Hepatocyte (in vitro differentiated cells): ENCODE data around the gene MYO1B. TPM values are rescaled to one million over a fixed set of nuclear protein-coding genes. Genes with fewer than 3 reads are reported as not detected.

Experiments used
- DNase-seq: peaks from one replicate; pipeline ENCODE4 v3.0.0-alpha.2; 2016; ENCODE audit warnings: low spot score
- H2AFZ ChIP-seq: fragments of 200-600 bp; sonication (generic); 2 replicates; pipeline ENCODE4 v1.6.0; 2016; ENCODE audit warnings: antibody characterized with exemption, mild to moderate bottlenecking
- H3K27ac ChIP-seq: fragments of 200-600 bp; sonication (generic); 2 replicates; pipeline ENCODE4 v1.5.1; 2016; ENCODE audit warnings: mild to moderate bottlenecking
- H3K27me3 ChIP-seq: fragments of 200-600 bp; sonication (generic); 2 replicates; pipeline ENCODE4 v1.6.1; 2016
- H3K36me3 ChIP-seq: fragments of 200-600 bp; sonication (generic); replicated peaks from 2 replicates; pipeline ENCODE4 v1.5.1; 2016; ENCODE audit warnings: low read depth; ENCODE audit not compliant: insufficient read depth
- H3K4me1 ChIP-seq: fragments of 200-600 bp; sonication (generic); 2 replicates; pipeline ENCODE4 v1.5.1; 2016; ENCODE audit warnings: mild to moderate bottlenecking, moderate library complexity; ENCODE audit not compliant: insufficient read depth
- H3K4me2 ChIP-seq: fragments of 200-600 bp; sonication (generic); 2 replicates; pipeline ENCODE4 v1.6.0; 2016
- H3K4me3 ChIP-seq: fragments of 200-600 bp; sonication (generic); 2 replicates; pipeline ENCODE4 v1.5.1; 2016; ENCODE audit warnings: mild to moderate bottlenecking
- H3K79me2 ChIP-seq: fragments of 200-600 bp; sonication (generic); 2 replicates; pipeline ENCODE4 v1.6.0; 2017; ENCODE audit warnings: mild to moderate bottlenecking
- H3K9me2 ChIP-seq: fragments of 200-600 bp; sonication (generic); replicated peaks from 2 replicates; pipeline ENCODE4 v1.6.0; 2017; ENCODE audit warnings: mild to moderate bottlenecking; ENCODE audit not compliant: insufficient read depth
- H3K9me3 ChIP-seq: fragments of 200-600 bp; sonication (generic); 2 replicates; pipeline ENCODE4 v1.5.1; 2016; ENCODE audit warnings: low read depth, mild to moderate bottlenecking
- H4K20me1 ChIP-seq: fragments of 200-600 bp; sonication (generic); 2 replicates; pipeline ENCODE4 v1.6.0; 2016; ENCODE audit warnings: mild to moderate bottlenecking; ENCODE audit not compliant: insufficient read depth, poor library complexity, severe bottlenecking
- CTCF ChIP-seq: fragments of 200-600 bp; sonication (generic); IDR thresholded peaks from 2 replicates; pipeline ENCODE4 v1.5.1; 2016; ENCODE audit warnings: antibody characterized with exemption, mild to moderate bottlenecking; ENCODE audit not compliant: poor library complexity
- EZH2 ChIP-seq: fragments of 200-600 bp; sonication (generic); IDR thresholded peaks from 2 replicates; pipeline ENCODE4 v1.6.1; 2016; ENCODE audit warnings: antibody characterized with exemption, mild to moderate bottlenecking, borderline replicate concordance
- EZH2phosphoT487 ChIP-seq: fragments of 200-600 bp; sonication (generic); IDR thresholded peaks from one replicate; pipeline ENCODE4 v1.6.1; 2018; ENCODE audit warnings: antibody characterized with exemption, mild to moderate bottlenecking, low read depth, moderate library complexity; ENCODE audit not compliant: unreplicated experiment, severe bottlenecking
- WGBS: methylation state at CpG from one replicate; pipeline ENCODE4 v1.1.6; 2016; ENCODE audit warnings: low lambda C conversion rate; ENCODE audit errors: missing lambda C conversion rate; 5-methylcytosine and 5-hydroxymethylcytosine counted together
- polyA plus RNA-seq: library from polyadenylated mRNA; unstranded; fragments of >200 nt; fragmentation: Nextera tagmentation; extraction: Ambion mirVana; gene quantifications from 2 replicates; pipeline ENCODE4 v1.2.1, GENCODE V29; 2016
- total RNA-seq: library from RNA; depleted of rRNA; stranded (reverse); fragments of >200 nt; gene quantifications from 2 replicates; pipeline ENCODE4 v1.2.3, GENCODE V29; 2014

The MYO1B gene
- total and polyA plus RNA-seq, 2 experiments from 2014 or later = 43.4 to 91.6 TPM

- Histone ChIP-seq H3K9me3 (no peaks in the 10 kb centered on the region), H3K4me3 (no peak overlapping the region), H3K9me2 (no peaks in the 10 kb centered on the region), H3K27ac (no peak overlapping the region), H3K4me2 (no peak overlapping the region), H3K36me3 (no peaks in the 10 kb centered on the region), H4K20me1 (no peaks in the 10 kb centered on the region), H3K4me1 (peaks cover 26% of the 10 kb centered on the region), H2AFZ (no peak overlapping the region), H3K27me3 (no peaks in the 10 kb centered on the region), H3K79me2 (peaks cover 60% of the 10 kb centered on the region)
- TF ChIP-seq EZH2phosphoT487 = no peak
- no peak for TF ChIP-seq EZH2
- TF ChIP-seq CTCF = no peak
- no peak for DNase-seq
- WGBS = 94% methylated on average over 6 of the region's 6 CpGs
Measured at GRCh38 chr2:191314697-191315364, 69.6 kb downstream of the MYO1B start.

- Histone ChIP-seq H2AFZ (no peak overlapping the region), H3K9me2 (no peaks in the 10 kb centered on the region), H3K4me2 (no peak overlapping the region), H3K4me3 (no peak overlapping the region), H3K9me3 (no peaks in the 10 kb centered on the region), H3K27me3 (no peaks in the 10 kb centered on the region), H3K27ac (no peak overlapping the region), H3K79me2 (peaks cover 60% of the 10 kb centered on the region), H3K36me3 (no peaks in the 10 kb centered on the region), H3K4me1 (peaks cover 28% of the 10 kb centered on the region), H4K20me1 (no peaks in the 10 kb centered on the region)
- DNase-seq = no peak
- TF ChIP-seq EZH2 (no peak), CTCF (no peak), EZH2phosphoT487 (no peak)
Measured at GRCh38 chr2:191315365-191315752, 70.2 kb downstream of the MYO1B start.

GRCh38 chr2:191316246-191316994 lies 71.2 kb downstream of the MYO1B start:
- Histone ChIP-seq H4K20me1 (no peaks in the 10 kb centered on the region), H3K27ac (no peak overlapping the region), H2AFZ (no peak overlapping the region), H3K4me2 (no peak overlapping the region), H3K36me3 (no peaks in the 10 kb centered on the region), H3K79me2 (peaks cover 68% of the 10 kb centered on the region), H3K4me1 (peaks cover 28% of the 10 kb centered on the region), H3K27me3 (no peaks in the 10 kb centered on the region), H3K4me3 (no peak overlapping the region), H3K9me3 (no peaks in the 10 kb centered on the region), H3K9me2 (no peaks in the 10 kb centered on the region)
- WGBS = 73% methylated on average over 4 of the region's 4 CpGs
- TF ChIP-seq EZH2phosphoT487 (no peak), EZH2 (no peak), CTCF (no peak)
- no peak for DNase-seq
